ENCODE measurements around the gene NKD2. TPM values are rescaled to one million over a fixed set of nuclear protein-coding genes. Genes with fewer than 3 reads are reported as not detected.

NKD2 gene
- total RNA-seq, 2 experiments from 2014 or later, result 3.6 to 3.7 TPM

DNA sequence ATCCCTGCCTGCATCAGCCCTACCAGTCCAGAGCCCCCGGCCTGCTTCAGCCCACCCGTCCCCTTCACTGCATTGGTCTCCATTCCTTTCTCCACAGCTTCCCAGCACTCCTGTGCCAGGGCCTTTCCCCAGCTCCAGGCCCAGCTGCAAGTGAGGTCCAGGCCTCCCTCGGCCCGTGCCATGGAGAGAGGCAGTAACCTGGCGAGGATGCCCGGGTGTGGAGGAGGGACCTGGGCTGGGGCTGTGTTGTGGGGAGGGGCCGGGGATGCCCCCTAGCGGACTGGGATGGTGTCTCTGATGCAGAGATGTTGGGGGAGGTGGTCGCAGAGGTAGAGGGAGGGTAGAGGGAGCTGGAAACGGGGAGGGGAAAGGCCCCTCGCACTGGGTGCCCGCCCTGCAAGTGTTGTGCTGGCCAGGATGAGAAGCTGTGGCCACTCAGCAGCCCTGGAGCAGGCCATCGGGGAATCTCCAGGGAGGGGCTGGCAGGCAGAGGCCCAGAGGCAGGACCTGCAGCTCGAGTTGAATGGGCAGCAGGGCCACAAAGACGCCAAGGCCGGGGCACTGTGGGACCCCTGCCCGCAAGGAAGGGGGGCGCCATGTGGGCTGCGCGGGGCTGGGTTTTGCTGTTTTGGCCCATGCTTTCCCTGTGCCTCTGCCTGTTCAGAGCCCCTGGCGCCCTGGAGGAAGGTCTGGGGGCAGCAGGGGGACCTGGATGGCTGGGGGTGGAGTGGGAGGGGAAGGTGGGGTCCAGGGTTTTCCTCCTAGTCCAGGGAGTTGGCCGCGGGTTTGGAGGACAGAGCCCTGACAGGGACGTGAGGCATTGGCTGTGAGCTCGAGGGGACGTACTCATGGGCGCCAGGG lies 26.0 kb upstream of the NKD2 start:
- peaks cover 20% of the 10 kb centered on the region for H3K4me1 Mint-ChIP-seq
- H3K36me3 Mint-ChIP-seq (ENCODE audit: low read depth), result peaks cover 3% of the 10 kb centered on the region
- peaks cover 38% of the 10 kb centered on the region for H3K27me3 Mint-ChIP-seq
- H3K4me3 Mint-ChIP-seq, result no peak overlapping the region
- POLR2A ChIA-PET, result no interaction called here
- DNase-seq, result no peak
- H3K9me3 Mint-ChIP-seq, result no peaks in the 10 kb centered on the region
- H3K27ac Mint-ChIP-seq, result no peak overlapping the region
- CTCF ChIA-PET, result no interaction called here

DNA sequence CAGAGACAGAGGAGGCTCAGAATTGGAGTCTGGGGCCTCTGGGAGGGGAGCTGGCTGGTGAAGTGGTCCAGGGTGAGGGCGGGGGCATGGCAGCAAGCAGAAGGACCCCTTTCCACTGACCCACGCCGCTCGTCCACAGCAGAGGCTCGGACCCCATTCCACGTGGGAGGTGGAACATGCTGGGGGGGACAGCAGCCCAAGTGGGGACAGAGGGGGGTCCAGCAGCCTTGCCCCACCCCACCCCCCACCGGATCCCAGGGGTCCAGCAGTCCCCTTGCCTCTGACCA lies 25.4 kb upstream of the NKD2 start:
- Mint-ChIP-seq H3K4me3 (no peak overlapping the region), H3K27ac (no peak overlapping the region), H3K9me3 (no peaks in the 10 kb centered on the region), H3K27me3 (peaks cover 44% of the 10 kb centered on the region), H3K36me3 (ENCODE audit: low read depth) (peaks cover 3% of the 10 kb centered on the region), H3K4me1 (peaks cover 20% of the 10 kb centered on the region)
- ChIA-PET POLR2A (no interaction called here), CTCF (no interaction called here)
- DNase-seq, result no peak

GRCh38 chr5:983568-983967 lies 25.0 kb upstream of the NKD2 start:
- no peak for DNase-seq
- Mint-ChIP-seq H3K9me3 (no peaks in the 10 kb centered on the region), H3K4me1 (peaks cover 18% of the 10 kb centered on the region), H3K27me3 (peaks cover 47% of the 10 kb centered on the region), H3K27ac (no peak overlapping the region), H3K36me3 (ENCODE audit: low read depth) (peaks cover 3% of the 10 kb centered on the region), H3K4me3 (no peak overlapping the region)
- ChIA-PET CTCF (interaction anchor here (0.9 kb wide), 1 partner anchor 27 kb away, joined by 4 read pairs; no protein-coding TSS in a partner anchor), POLR2A (no interaction called here)

DNA sequence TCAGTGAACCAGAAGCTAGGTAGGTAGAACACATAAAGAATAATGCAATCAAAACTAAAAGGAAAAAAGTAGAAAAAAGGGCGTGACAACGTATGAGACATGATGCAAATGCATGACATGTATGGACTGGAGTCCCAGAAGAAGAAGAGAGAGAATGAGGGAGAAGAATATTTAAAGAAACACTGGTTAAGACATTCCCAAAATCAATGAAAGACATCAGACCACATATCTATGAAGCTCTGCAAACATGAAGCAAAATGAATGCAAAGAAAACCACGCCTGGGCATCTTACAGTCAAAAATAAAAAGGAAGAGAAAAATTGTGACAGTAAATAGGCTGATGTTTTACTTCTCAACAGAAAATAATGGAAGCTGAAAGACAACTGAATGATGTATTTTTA lies 23.8 kb upstream of the NKD2 start:
- Mint-ChIP-seq H3K27ac (no peak overlapping the region), H3K27me3 (peaks cover 51% of the 10 kb centered on the region), H3K36me3 (ENCODE audit: low read depth) (peaks cover 3% of the 10 kb centered on the region), H3K9me3 (no peaks in the 10 kb centered on the region), H3K4me3 (no peak overlapping the region), H3K4me1 (peaks cover 12% of the 10 kb centered on the region)
- no peak for DNase-seq
- POLR2A ChIA-PET, result no interaction called here
- CTCF ChIA-PET, result no interaction called here

- Mint-ChIP-seq H3K9me3 (no peaks in the 10 kb centered on the region), H3K36me3 (ENCODE audit: low read depth) (peaks cover 3% of the 10 kb centered on the region), H3K27me3 (peaks cover 62% of the 10 kb centered on the region), H3K4me3 (no peak overlapping the region), H3K4me1 (peaks cover 11% of the 10 kb centered on the region), H3K27ac (no peak overlapping the region)
- CTCF ChIA-PET, result interaction anchor here (0.7 kb wide), 1 partner anchor 89 kb away, joined by 7 read pairs; no protein-coding TSS in a partner anchor
- POLR2A ChIA-PET, result no interaction called here
- no peak for DNase-seq
These were observed 20.8 kb upstream of the NKD2 start for GRCh38 chr5:987761-988160.

- Mint-ChIP-seq H3K4me1 (peaks cover 11% of the 10 kb centered on the region), H3K9me3 (no peaks in the 10 kb centered on the region), H3K27me3 (peaks cover 62% of the 10 kb centered on the region), H3K36me3 (ENCODE audit: low read depth) (peaks cover 3% of the 10 kb centered on the region), H3K27ac (no peak overlapping the region), H3K4me3 (no peak overlapping the region)
- ChIA-PET POLR2A (no interaction called here), CTCF (no interaction called here)
- no peak for DNase-seq
These were observed 20.3 kb upstream of the NKD2 start for GRCh38 chr5:988322-988721.

GRCh38 chr5:989961-990530 lies 18.6 kb upstream of the NKD2 start:
- DNase-seq, result no peak
- Mint-ChIP-seq H3K4me1 (no peaks in the 10 kb centered on the region), H3K9me3 (no peaks in the 10 kb centered on the region), H3K27me3 (peaks cover 46% of the 10 kb centered on the region), H3K27ac (no peak overlapping the region), H3K4me3 (no peak overlapping the region), H3K36me3 (ENCODE audit: low read depth) (peaks cover 3% of the 10 kb centered on the region)
- ChIA-PET POLR2A (no interaction called here), CTCF (interaction anchor here (0.8 to 1.4 kb wide), 3 partner anchors 15 to 21 kb away, joined by 3 read pairs; no protein-coding TSS in a partner anchor)

GRCh38 chr5:991472-992267 lies 16.9 kb upstream of the NKD2 start:
- POLR2A ChIA-PET, result no interaction called here
- no peak overlapping the region for H3K27ac Mint-ChIP-seq

GRCh38 chr5:994272-994607 lies 14.4 kb upstream of the NKD2 start:
- ChIA-PET CTCF (no interaction called here), POLR2A (interaction anchor here (2.4 kb wide), 1 partner anchor 14 kb away, joined by 5 read pairs; no protein-coding TSS in a partner anchor)
- peaks cover 16% of the 10 kb centered on the region for H3K4me1 Mint-ChIP-seq
- no peaks in the 10 kb centered on the region for H3K9me3 Mint-ChIP-seq
- DNase-seq, result no peak
- H3K27ac Mint-ChIP-seq, result no peak overlapping the region
- peaks cover 12% of the 10 kb centered on the region for H3K27me3 Mint-ChIP-seq
- no peaks in the 10 kb centered on the region for H3K36me3 Mint-ChIP-seq (ENCODE audit: low read depth)
- H3K4me3 Mint-ChIP-seq, result no peak overlapping the region

More at GRCh38 chr5:991472-992267, 16.9 kb upstream of the NKD2 start:
- Mint-ChIP-seq H3K27me3 (peaks cover 33% of the 10 kb centered on the region), H3K9me3 (no peaks in the 10 kb centered on the region), H3K4me1 (peaks cover 8% of the 10 kb centered on the region), H3K4me3 (no peak overlapping the region), H3K36me3 (ENCODE audit: low read depth) (peaks cover 3% of the 10 kb centered on the region)
- CTCF ChIA-PET, result interaction anchor here (0.7 to 0.9 kb wide), 2 partner anchors 16 to 354 kb away, joined by 3 read pairs; no protein-coding TSS in a partner anchor
- DNase-seq, result no peak

- H3K4me1 Mint-ChIP-seq, result peaks cover 16% of the 10 kb centered on the region
- no peak overlapping the region for H3K27ac Mint-ChIP-seq
- H3K9me3 Mint-ChIP-seq, result no peaks in the 10 kb centered on the region
- H3K4me3 Mint-ChIP-seq, result no peak overlapping the region
- no peak for DNase-seq
- peaks cover 13% of the 10 kb centered on the region for H3K27me3 Mint-ChIP-seq
- POLR2A ChIA-PET, result interaction anchor here (2.4 kb wide), 1 partner anchor 13 kb away, joined by 5 read pairs; no protein-coding TSS in a partner anchor
- no peaks in the 10 kb centered on the region for H3K36me3 Mint-ChIP-seq (ENCODE audit: low read depth)
- CTCF ChIA-PET, result no interaction called here
These were observed 13.8 kb upstream of the NKD2 start for GRCh38 chr5:994821-995220.

DNA sequence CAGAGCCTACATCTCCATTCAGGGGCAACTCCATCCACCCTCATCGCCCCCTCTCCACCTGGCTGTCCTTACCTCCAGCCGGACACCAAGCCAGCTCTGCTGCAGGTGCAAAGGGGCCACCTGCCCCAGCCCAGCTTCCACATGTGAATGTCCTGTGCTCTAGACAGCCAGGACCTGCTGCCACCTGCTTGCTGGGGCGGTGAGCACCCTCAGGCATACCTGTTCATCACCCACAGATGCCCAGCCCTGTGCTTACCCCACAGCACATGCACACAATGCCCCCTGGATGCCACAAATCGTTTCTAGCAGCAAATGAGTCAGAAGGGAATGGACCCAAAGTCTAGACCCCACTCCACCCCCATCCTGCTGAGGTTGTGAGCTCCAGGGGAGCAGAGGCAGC lies 13.3 kb upstream of the NKD2 start:
- Mint-ChIP-seq H3K36me3 (ENCODE audit: low read depth) (no peaks in the 10 kb centered on the region), H3K27me3 (peaks cover 8% of the 10 kb centered on the region), H3K4me1 (peaks cover 16% of the 10 kb centered on the region), H3K27ac (no peak overlapping the region), H3K4me3 (no peak overlapping the region), H3K9me3 (no peaks in the 10 kb centered on the region)
- no peak for DNase-seq
- ChIA-PET CTCF (interaction anchor here (1.0 kb wide), 1 partner anchor 13 kb away, joined by 3 read pairs; the partner anchor contains the start of gene NKD2), POLR2A (interaction anchor here (2.4 kb wide), 1 partner anchor 13 kb away, joined by 5 read pairs; no protein-coding TSS in a partner anchor)

DNA sequence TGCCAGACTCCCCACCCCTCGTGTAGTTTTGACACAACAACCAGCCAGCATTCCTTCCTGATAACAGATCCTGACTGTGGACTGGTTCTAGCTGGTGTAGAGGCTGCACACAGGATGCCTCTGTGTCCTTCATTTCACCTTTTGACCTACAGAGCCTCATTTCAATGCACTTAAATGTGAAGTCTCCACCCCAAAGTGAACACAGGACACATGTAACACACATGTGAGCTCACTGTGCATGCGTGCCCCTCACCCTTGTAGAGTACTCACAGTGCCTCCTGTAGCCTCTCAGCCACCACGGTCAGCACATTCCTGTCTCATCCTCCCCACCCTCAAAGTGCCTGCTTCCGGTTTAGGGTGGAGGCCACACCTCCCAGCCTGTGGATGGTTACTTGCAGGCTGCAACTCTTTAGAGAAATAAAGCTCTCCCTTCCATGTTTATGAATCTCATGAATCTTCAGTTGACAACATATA lies 11.6 kb upstream of the NKD2 start:
- no peaks in the 10 kb centered on the region for H3K36me3 Mint-ChIP-seq (ENCODE audit: low read depth)
- ChIA-PET POLR2A (no interaction called here), CTCF (interaction anchor here (1.0 to 2.1 kb wide), 3 partner anchors 10 to 74 kb away, joined by 5 to 7 read pairs (median 6); no protein-coding TSS in a partner anchor)
- H3K27me3 Mint-ChIP-seq, result peaks cover 6% of the 10 kb centered on the region
- H3K4me3 Mint-ChIP-seq, result peak overlapping the region; percentile 57
- H3K9me3 Mint-ChIP-seq, result no peaks in the 10 kb centered on the region
- DNase-seq, result peak; percentile 60
- H3K27ac Mint-ChIP-seq, result peak overlapping the region; percentile 50
- peaks cover 17% of the 10 kb centered on the region for H3K4me1 Mint-ChIP-seq

GRCh38 chr5:997711-998110 lies 10.9 kb upstream of the NKD2 start:
- Mint-ChIP-seq H3K36me3 (ENCODE audit: low read depth) (no peaks in the 10 kb centered on the region), H3K4me1 (peaks cover 19% of the 10 kb centered on the region), H3K4me3 (no peak overlapping the region), H3K27ac (no peak overlapping the region), H3K27me3 (peaks cover 8% of the 10 kb centered on the region), H3K9me3 (no peaks in the 10 kb centered on the region)
- ChIA-PET POLR2A (no interaction called here), CTCF (interaction anchor here (1.0 to 2.1 kb wide), 3 partner anchors 10 to 75 kb away, joined by 5 to 7 read pairs (median 6); no protein-coding TSS in a partner anchor)
- no peak for DNase-seq
